SKM-1 (cell line): ENCODE data around the gene CFAP57.

Experiments used
- DNase-seq: peaks from one replicate; lab custom pipeline; 2025; ENCODE audit not compliant: unreplicated experiment; lab: John Stamatoyannopoulos, UW

CFAP57 gene

DNA sequence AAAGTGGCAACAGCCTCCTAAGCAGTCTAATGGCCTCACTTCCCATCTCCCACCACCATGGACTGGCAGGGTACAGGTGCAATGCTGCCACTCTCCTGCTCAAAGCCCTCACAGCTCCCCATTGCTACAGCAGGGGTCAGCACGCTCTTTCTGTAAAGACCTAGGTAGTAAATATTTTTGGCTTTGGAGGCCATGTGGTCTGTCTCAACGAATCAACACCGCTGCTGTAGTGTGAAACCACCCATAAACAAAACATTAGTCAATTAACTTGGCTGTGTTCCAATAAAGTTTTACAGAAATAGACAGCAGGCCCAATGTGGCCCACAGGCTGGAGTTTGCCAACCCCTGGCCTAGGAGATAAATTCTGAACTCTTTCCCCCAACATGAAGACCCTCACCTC lies 53.0 kb downstream of the CFAP57 start:
- DNase-seq: no peak

DNA sequence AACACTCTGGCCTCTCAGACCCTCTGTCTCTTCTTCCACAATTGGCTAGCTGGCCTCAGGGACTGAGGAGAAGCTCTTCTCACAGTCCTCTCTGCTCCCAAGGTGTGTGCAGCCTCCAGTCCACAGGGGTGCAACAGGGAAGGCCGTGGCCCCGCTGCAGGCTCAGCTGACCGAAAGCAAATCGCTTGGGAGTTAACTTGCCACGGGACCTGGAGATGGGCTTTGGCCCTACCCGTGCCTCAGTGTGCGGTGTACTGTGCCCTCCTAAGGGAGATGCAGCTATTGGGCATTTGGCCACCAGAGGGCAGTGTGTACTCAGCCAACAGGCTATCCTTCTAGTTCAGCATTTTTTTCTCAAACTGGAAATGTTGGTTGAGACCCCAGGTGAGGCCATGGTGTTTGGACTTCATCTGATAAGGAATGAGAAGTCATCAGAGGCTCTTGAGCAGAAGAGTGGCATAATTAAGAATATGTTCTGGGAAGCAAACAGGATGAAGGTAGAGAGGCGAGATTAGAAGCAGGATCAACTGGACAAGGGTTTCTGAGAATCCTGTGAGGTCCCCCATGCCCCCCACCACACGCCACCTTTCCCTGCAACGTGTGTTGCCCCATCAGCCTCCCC lies 55.1 kb downstream of the CFAP57 start:
- peak; percentile 54 for DNase-seq

DNA sequence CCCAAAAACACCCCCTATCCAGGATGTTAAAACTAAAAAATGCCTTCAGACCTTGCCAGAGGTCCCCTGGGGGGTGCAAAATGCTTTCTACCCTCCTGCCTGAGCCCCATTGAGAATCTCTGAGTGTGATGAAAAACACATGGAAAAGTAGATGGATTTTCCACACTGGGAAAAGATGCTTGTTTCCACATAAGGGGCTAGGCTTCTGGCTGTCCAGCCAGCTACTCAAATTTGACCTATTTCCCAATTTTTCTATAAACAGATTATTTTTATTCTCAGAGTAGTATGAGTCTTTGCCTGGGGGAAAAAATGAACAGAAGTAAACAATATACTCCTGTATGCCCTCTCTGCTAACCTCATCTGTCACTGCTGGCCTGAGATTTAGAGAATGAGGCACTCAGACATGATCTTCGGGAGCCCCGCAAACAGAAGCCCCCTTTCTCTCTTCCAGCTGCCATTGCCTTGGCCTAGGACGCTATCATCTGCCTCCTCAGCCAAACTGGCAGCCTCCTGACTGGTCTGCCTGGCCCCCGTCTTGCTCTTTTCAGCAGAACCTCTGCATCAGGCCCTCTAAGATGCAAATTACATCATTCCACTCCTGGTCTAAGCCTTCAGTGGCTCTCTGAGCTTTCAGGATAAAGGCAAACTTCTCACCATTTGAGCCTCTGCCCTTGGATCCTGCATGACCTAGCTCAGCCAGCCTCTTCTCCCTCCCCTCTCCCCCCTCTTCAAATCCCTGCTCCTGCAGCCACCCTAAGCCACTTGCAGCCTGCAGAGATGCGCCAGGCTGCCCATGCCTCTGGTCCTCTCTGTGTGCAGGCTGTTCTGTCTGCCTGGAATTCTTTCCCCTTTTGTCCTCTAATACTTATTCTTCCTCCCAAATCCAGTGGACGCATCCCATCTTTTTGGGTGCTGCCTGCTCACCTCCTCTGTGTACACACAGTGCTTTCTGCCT lies 58.0 kb downstream of the CFAP57 start:
- no peak for DNase-seq

DNA sequence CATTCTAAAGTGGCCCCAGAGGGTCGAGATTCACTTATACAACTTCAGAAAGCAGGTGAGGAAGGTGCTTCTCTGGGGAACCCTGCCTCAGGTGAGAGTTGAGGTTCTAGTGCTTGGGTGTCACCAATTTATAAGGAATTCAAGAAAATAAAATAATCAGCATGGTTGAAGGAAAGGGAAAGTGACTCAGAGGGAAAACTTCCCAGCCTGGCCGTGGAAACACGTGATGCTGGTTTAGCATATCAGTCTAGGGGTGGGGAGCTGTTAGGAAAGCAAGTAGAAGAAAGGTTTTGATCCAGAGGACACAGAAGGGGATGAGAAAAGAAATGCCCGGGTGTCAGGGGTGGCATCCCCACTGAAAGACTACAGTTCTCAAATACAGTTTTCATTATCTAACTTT lies 59.9 kb downstream of the CFAP57 start:
- no peak for DNase-seq

DNA sequence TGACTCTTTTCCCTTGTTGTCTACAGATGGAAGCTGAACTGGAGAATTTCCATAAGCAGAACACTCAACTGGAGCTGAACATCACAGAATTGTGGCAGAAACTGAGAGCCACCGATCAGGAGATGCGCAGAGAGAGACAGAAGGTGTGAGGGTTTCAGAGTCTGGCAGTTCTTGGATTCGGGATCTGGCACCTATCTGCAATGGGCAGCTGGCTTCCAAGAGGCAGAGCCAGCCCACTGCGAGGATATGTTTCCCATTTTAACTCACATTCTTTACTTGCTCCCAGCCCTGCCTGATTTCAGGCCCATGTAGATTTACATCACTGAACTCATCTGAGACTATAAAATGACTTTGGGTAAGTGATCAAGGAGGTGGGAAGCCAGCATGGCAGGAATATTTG lies 60.4 kb downstream of the CFAP57 start:
- no peak for DNase-seq

DNA sequence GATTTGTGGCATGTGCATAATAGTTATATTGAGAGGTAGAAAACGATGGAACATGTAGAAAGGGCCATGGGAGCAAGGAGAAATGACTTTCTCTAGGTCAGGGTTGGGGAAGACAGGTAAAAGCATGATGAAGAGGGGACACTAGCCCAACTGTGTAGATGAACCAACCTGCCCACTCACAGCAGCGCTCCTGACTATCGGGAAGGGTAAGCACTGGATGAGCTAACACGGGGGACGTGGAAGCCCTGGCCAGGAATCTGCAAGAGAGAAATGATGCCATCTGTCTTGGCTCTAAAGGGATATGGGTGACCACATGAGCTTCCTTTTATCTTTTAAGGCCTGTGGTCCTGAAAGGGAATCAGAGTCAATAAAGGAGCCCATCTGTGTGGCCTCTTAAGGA lies 61.5 kb downstream of the CFAP57 start:
- no peak for DNase-seq

DNA sequence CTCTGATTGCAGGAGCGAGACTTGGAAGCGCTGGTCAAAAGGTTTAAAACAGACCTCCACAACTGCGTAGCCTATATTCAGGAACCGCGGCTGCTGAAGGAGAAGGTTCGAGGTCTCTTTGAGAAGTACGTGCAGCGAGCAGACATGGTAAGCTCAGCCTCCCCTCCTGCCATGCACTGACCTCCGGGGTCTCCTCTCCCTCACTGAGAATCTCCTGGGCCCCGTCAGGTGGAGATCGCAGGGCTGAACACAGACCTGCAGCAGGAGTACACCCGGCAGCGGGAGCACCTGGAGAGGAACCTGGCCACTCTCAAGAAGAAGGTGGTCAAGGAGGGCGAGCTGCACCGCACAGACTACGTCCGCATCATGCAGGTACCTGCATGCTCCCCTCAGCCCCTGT lies 62.1 kb downstream of the CFAP57 start:
- no peak for DNase-seq

DNA sequence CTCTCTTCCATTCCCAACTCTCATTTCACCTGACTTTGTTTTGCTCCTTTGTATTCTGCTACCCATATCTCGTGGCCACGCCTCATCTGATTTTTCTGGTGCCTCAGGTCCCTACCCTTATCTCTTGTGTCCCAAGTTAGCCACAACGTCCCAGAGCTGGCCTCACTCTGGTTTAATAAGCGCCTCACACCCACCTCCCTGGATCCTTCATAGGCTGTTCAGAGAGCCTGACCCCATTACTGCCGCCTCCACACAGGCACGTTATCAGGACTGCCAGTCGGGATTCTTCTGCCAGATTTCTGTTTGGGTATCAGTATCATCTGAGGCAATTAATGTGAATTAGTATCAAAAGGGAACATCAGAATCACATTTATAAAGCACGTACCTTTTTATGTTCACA lies 62.9 kb downstream of the CFAP57 start:
- DNase-seq: no peak

DNA sequence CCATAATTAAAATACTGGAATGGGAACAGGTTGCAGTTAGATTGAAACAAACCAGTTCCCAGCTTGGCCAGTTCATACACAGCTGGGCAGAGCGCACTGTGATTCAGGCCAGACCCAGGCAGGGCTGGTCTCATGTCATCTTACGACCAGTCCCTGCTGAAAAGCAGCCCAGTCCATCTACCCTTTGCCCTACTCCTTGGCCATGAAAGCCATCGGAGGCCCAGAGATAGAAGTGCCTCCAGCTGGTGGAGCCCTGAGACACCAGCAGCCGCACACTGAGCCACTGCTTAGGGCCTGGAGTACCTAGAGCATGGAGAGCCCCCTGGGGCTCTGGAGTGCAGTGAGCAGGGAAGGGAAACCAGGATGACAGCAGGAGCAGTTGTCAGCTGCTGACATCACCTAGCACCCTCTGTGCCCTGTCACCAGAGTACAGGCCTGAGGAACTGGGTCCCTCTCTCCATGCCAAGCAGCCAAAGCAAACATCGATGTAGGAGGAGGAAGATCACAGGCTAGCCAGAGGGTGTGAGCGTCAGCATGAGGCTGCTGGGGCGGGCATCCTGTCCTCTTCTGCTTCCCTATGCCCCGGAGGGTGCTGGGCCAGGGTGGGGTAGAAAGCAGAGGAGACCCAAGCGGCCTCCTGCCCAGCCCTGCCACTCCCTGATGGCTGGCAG lies 63.5 kb downstream of the CFAP57 start:
- DNase-seq: no peak

DNA sequence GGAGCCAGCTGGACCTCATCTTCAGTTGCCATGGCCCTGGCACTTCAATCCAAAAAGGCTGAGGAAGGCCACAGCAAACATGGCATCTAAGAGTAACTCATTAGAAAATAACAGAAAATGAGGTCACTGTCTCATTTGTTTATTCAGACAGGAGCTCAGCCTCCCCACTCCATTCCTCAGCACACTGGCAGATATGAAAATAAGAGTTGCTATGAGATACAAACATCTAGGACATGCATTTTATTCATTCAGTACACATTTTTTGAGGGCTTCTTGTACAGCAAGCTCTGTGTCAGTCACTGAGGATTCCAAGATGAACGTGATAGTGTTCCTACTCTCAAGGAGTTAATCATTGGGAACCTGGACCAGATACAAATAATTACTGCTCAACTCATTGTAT lies 65.0 kb downstream of the CFAP57 start:
- no peak for DNase-seq

DNA sequence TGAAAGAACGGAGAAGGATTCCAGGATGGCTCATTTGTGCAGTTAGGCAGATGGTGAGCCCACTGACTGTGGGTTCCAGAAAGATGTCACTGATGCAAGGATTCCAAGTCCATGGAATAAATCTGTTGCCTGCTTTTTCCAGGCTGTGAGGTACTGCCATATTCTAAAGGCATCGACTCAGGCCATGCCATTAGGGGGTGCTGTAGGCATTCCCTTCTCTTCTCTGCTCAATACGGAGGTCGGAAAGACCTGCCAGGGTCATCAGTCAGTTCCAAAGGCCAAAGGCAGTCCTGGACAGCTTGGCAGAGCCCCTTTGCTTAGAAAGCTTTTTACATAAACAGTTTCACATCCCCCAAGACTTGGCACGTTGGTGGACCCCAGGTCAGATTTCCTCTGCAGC lies 66.0 kb downstream of the CFAP57 start:
- no peak for DNase-seq

DNA sequence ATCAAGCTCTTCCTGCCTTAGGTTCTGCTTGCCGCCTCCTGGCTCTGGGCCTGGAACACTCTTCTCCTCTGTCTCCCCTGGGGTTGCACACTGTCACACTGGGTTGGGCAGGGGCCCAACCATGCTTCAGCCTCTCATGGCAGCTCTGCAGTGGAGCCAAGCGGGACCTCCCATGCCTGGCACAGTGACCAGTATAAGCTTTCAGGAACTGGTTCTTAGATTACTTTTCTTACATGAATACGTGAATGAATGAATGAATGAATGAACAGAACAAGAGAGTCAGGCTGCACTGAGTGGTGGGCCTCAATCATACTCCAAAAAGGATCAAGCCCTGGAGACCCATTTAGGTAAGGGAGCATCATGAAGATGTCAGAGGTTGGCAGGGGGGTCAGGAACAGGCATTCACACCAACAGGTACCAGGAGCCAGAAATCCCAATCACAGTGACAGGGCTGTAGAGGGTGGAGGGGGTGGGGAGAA lies 66.9 kb downstream of the CFAP57 start:
- no peak for DNase-seq

DNA sequence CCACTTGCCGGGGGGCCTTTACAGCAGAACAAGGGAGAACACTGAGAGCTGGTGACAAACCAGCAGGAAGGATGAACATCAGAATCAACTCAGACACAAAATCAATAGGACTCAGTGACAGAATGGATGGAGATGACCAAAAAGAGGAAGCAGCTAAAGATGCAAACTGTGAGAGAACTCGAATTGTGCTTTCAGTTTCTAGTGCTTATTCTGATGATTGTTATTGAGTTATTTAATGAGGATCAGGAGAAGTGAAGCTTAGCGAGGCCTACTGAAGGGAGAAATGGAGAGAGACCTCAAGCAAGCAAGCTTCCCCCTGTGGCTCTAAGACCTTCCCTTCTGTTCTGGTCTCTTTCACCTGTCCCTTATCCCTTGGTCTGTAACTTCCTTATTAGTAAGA lies 67.4 kb downstream of the CFAP57 start:
- peak; percentile 18 for DNase-seq

DNA sequence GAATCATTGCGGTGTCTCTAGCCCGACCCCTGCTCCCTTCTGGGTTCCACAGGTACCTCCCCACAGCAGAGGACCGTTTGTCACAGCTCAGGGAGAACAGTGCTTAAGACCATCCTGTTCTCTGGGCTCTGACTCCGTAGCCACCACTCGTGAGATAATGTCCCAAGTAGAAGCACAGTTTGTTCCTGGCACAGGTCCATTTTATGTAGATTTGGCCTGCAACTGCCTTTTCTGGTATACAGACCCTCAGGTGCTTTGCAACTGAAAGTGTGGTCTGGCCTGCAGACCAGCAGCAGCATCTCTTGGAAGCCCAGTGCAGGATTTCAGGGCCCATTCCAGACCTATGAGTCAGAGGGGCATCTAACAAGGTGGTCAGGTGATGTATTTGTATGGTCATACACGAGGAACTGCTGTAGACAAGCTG lies 69.3 kb downstream of the CFAP57 start:
- no peak for DNase-seq

DNA sequence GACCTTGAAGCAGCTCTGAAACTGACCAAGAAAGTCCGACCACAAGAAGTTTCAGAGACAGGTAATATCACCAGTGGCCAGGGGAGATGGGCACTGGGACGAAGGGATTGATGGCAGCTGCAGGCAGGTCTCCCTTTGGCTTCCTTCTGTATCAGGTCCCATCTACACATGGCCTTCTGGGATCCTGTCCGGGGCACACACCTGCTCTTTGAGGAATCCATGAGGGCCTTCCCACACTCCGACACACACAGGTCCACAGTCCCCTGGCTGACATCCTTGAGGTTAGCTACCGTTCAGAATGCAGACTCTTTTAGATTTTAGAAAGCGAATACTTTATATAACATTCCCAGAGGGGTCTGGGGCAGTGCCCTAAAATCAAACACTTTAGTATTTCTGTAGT lies 71.2 kb downstream of the CFAP57 start:
- DNase-seq: no peak

DNA sequence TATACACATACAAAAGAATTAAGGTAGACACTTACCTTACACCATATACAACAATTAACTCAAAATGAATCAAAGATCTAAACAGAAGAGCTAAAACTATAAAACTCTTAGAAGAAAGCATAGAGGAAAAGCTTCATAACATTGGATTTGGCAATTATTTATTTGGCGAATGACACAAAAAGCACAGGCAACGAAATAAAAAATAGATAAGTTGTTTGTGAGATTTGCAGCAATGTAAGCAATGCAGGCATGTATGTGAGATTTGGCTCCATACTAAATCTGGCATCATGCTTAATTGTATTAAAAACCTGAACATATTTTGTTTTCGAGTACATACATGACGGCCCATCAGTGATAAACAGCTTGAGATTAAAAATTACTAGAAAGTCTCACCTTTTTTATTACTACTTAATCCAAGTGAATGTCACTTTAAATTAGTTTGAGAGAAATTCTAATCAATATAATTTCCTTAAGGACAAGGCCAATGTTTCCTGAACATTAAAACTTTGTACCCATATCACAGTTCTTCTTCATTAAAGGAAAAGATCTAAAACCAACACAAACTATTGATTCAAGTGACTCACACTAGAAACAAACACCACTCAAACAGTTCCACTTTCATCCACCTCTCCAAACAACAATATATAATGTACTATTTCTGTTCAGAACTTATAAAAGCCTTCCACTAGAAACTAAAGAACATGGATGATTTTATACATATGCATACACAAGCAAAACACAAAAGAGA lies 74.5 kb downstream of the CFAP57 start:
- DNase-seq: no peak

DNA sequence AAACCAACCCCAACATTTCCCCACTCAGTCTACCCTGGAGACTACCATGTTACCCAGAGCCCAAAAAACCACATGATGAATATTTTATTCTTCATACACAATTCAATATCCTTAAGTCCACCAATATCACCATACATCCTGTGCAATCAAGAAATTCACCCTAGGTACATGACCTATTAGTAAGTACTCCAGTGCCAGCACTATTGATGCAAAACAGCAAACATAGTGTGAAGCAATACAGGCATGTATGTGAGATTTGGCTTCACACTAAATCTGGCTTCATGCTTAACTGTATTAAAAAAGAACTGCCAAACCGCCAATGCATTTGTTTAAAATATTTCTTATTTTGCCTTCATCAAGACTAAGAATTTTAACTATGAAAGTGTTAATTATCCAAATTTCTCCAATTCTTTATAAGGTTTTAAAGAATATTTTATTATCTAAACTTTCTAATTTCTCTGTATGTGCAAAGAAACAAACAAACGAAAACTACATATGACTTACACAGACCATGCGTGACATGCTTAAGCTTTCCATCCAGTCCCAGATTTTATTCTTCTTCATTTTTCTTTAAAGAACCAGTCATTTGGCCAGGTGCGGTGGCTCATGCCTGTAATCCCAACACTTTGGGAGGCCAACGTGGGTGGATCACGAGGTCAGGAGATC lies 75.3 kb downstream of the CFAP57 start:
- no peak for DNase-seq

DNA sequence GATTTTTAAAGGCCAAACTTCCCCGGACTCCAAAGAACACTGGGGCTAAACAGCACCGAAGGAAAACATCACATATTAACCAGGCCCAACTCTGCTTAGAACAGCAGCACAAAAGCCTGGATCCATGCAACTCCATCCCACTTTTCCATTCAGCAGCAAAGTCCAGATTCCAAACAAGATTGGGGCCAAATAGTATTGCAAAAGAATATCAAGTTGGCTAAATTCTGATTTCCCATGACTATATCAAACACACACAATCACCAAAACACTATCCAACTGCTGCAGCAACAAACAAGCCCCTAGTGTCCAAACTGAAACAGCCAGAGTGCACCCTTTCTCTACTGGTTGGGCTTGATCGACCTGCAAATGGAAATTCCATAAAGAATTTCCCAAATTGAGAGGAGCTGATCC lies 78.2 kb downstream of the CFAP57 start:
- no peak for DNase-seq

DNA sequence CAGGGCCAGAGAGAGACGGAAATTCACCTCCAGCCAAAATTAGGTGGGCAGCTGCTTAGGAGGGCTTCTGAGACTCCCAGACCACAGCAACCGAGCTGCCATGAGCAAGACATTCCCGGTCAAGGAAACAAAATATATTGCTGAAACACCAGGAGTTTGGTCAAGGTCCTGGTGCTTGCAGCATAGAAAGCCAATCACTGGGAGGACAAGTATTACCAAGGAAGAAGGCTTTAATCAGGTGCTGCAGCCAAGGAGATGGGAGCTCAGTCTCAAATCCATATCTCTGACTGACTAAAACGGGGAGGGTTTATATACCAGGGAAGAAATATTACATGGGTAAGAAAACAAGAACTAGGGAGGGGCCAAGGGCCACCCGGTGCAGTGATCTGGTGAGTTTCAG lies 78.9 kb downstream of the CFAP57 start:
- no peak for DNase-seq

DNA sequence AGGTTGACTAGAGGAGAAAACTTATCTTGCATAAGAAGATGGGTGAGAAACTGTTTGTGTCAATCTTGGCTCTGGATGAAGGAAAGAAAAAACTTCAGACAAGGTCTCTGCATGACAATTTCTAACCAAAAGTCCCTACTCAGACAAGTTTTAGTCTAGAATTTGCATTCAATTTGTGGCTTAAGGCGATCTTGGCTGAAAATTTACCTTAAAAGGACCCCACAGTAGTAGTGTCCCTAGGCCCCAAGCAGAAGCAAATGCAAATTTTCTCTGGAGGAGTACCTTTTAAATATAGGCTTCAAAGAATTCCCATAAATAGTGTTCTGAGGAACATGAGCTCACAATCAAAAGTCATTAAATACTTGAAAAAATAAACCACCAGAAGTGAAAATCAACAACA lies 80.1 kb downstream of the CFAP57 start:
- no peak for DNase-seq

DNA sequence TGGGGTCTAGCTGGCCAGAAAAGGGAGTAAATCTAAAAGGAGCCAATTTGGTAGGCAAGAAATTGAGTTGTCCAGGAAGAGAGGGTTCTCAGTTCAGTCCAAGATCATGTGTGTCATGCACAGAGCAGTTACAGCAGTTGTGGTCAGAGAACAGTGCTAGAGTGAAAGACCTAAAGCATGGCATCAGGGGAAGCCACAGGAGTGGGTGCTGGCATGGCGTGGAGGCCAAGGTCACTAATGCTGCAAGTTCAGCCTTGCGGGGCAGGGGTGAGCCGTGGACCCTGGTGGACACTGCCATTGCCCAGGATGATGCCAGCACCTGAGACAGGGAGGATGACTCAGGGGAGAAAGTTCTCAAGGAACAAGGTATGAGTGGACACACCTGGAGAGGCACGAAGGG lies 81.0 kb downstream of the CFAP57 start:
- DNase-seq: no peak
